GM10248 (cell line): ENCODE results near the gene NTHL1.

Experiments used
- CTCF ChIA-PET: fragments of 300-600 bp; sonication (Branson Sonifier 250); formaldehyde crosslinking; extraction: SDS; loops from one replicate; lab custom pipeline; 2021; ENCODE audit warnings: antibody characterized with exemption; lab: Yijun Ruan, JAX
- POLR2A ChIA-PET: fragments of 350-650 bp; sonication (Branson Sonifier 250); formaldehyde crosslinking; extraction: SDS; loops from one replicate; lab custom pipeline; 2020; ENCODE audit warnings: antibody characterized with exemption; lab: Yijun Ruan, JAX
- DNase-seq: peaks from one replicate; pipeline ENCODE4 v3.0.0; 2012; ENCODE audit errors: extremely low spot score
- CTCF ChIP-seq: IDR thresholded peaks from 2 replicates; pipeline ENCODE4 v1.5.1; 2012; ENCODE audit warnings: mild to moderate bottlenecking, low read depth; ENCODE audit errors: extremely low read depth, missing control alignments, control extremely low read depth

The NTHL1 gene

GRCh38 chr16:2056077-2056476, 8.4 kb upstream of the NTHL1 start:
- DNase-seq, result no peak
- ChIA-PET POLR2A (interaction anchor here (0.7 kb wide), 1 partner anchor 1098 kb away, joined by 9 read pairs; no protein-coding TSS in a partner anchor), CTCF (interaction anchor here (1.0 to 2.3 kb wide), 6 partner anchors 9 to 99 kb away, joined by 3 to 13 read pairs (median 4); partner anchors contain the start of genes NTHL1 and TSC2)
- peak; percentile 10 for TF ChIP-seq CTCF

GRCh38 chr16:2054543-2055245, 7.1 kb upstream of the NTHL1 start:
- DNase-seq, result no peak
- ChIA-PET POLR2A (no interaction called here), CTCF (interaction anchor here (1.9 kb wide), 1 partner anchor 51 kb away, joined by 5 read pairs; no protein-coding TSS in a partner anchor)
- TF ChIP-seq CTCF, result no peak

GRCh38 chr16:2053897-2054296, 6.3 kb upstream of the NTHL1 start:
- POLR2A ChIA-PET, result no interaction called here
- no peak for TF ChIP-seq CTCF

GRCh38 chr16:2053211-2053610, 5.6 kb upstream of the NTHL1 start:
- no peak for TF ChIP-seq CTCF
- DNase-seq, result no peak
- ChIA-PET CTCF (interaction anchor here (1.4 kb wide), 1 partner anchor 14 kb away, joined by 3 read pairs; no protein-coding TSS in a partner anchor), POLR2A (no interaction called here)

More at GRCh38 chr16:2053897-2054296, 6.3 kb upstream of the NTHL1 start:
- CTCF ChIA-PET, result interaction anchor here (1.4 kb wide), 1 partner anchor 13 kb away, joined by 3 read pairs; no protein-coding TSS in a partner anchor
- no peak for DNase-seq

GRCh38 chr16:2048116-2048543, 496 bp upstream of the NTHL1 start:
- TF ChIP-seq CTCF, result no peak
- DNase-seq, result no peak
- POLR2A ChIA-PET, result interaction anchor here (1.8 kb wide), 1 partner anchor 107 kb away, joined by 12 read pairs; the partner anchor contains the start of gene TRAF7
- CTCF ChIA-PET, result interaction anchor here (0.7 to 3.3 kb wide), 8 partner anchors 21 to 105 kb away, joined by 3 to 23 read pairs (median 4); partner anchors contain the start of genes NHERF2 and TBL3

GRCh38 chr16:2046893-2047329, 723 bp downstream of the NTHL1 start:
- CTCF ChIA-PET, result interaction anchor here (1.2 to 3.3 kb wide), 6 partner anchors 10 to 104 kb away, joined by 3 to 23 read pairs (median 5); no protein-coding TSS in a partner anchor
- no peak for TF ChIP-seq CTCF
- POLR2A ChIA-PET, result interaction anchor here (0.7 to 1.8 kb wide), 2 partner anchors 108 to 109 kb away, joined by 3 to 12 read pairs; partner anchors contain the start of gene TRAF7
- DNase-seq, result no peak
